K562 (cell line): ENCODE measurements around the gene MAP4K4. TPM values are rescaled to one million over a fixed set of nuclear protein-coding genes. Genes with fewer than 3 reads are reported as not detected.

Source experiments
- ATAC-seq: fragments of 200-7000 bp; cut with Tn5 transposase; 3 replicates; pipeline ENCODE4 v1.9.1; 2020; ENCODE audit warnings: moderate library complexity
- BruUV-seq: library from RNA; stranded (reverse); fragments of 400-500 nt; replicated peaks from 2 replicates; lab custom pipeline; 2021; lab: Mats Ljungman, UMichigan
- CTCF ChIA-PET: fragments of 300-600 bp; formaldehyde crosslinking; extraction: SDS; loops from one replicate; lab custom pipeline; 2021; ENCODE audit warnings: low intra/inter-chr PET ratio; lab: Yijun Ruan, JAX
- POLR2A ChIA-PET: fragments of 300-600, 350-650 bp; sonication (Branson Sonifier 250); formaldehyde crosslinking; extraction: SDS; loops from one replicate; lab custom pipeline; 2021; ENCODE audit warnings: antibody characterized with exemption, inconsistent platforms; lab: Yijun Ruan, JAX
- DNase-seq, 4 experiments: peaks; one replicate each; pipeline versions ENCODE4 v3.0.0 to v3.0.0-alpha.2; 2011 to 2018; ENCODE audit warnings: low spot score in 3 of 4, mixed read lengths in 3 of 4; ENCODE audit errors: extremely low read depth in 1 of 4
- FAIRE-seq: peaks from 2 replicates; lab custom pipeline; 2011; peaks lifted over from hg19 to GRCh38; lab: Jason Lieb, UNC
- H2AFZ ChIP-seq: 2 replicates; pipeline ENCODE4 v1.6.0; 2011; ENCODE audit warnings: low read depth, low read length, control low read depth, inconsistent platforms
- H3K27ac ChIP-seq: fragments of 200-600 bp; 3 replicates; pipeline ENCODE4 v1.8.0; 2011; ENCODE audit warnings: low read depth, mild to moderate bottlenecking, control low read depth, inconsistent platforms, low read length, moderate library complexity, mixed read lengths; ENCODE audit errors: extremely low read depth
- H3K27me3 ChIP-seq, 2 experiments: fragments of 300-600 bp in 1 of 2; 2 replicates in 1 of 2; 3 replicates in 1 of 2; pipeline versions ENCODE4 v1.6.0 to v1.8.0; 2011; ENCODE audit warnings: inconsistent platforms in 2 of 2, low read length in 2 of 2, mild to moderate bottlenecking in 1 of 2, mixed read lengths in 1 of 2, moderate library complexity in 1 of 2; ENCODE audit not compliant: control insufficient read depth in 2 of 2, insufficient read depth in 2 of 2
- H3K36me3 ChIP-seq: fragments of 300-600 bp; 3 replicates; pipeline ENCODE4 v1.8.0; 2011; ENCODE audit warnings: mild to moderate bottlenecking, low read length, inconsistent platforms; ENCODE audit not compliant: control insufficient read depth, insufficient read depth
- H3K4me1 ChIP-seq, 2 experiments: fragments of 200-600 bp in 1 of 2; replicated peaks in 1 of 2; 2 replicates in 1 of 2; 3 replicates in 1 of 2; pipeline versions ENCODE4 v1.5.1 to v1.8.0; 2011; ENCODE audit warnings: inconsistent platforms in 2 of 2, low read length in 2 of 2, mild to moderate bottlenecking in 1 of 2, mixed read lengths in 1 of 2, moderate library complexity in 1 of 2; ENCODE audit not compliant: control insufficient read depth in 2 of 2, insufficient read depth in 2 of 2
- H3K4me2 ChIP-seq: 2 replicates; pipeline ENCODE4 v1.6.1; 2011; ENCODE audit warnings: low read length, control low read depth, inconsistent platforms, mixed read lengths; ENCODE audit not compliant: insufficient read depth
- H3K4me3 ChIP-seq: fragments of 200-600 bp; sonication (generic), shearing (Covaris generic); 2 replicates; pipeline ENCODE4 v1.5.1; 2016; ENCODE audit warnings: control low read depth, inconsistent platforms
- H3K79me2 ChIP-seq: fragments of 200-600 bp; 3 replicates; pipeline ENCODE4 v1.8.0; 2011; ENCODE audit warnings: low read length, inconsistent platforms; ENCODE audit not compliant: control insufficient read depth, insufficient read depth
- H3K9ac ChIP-seq, 2 experiments: 2 replicates each; pipeline versions ENCODE4 v1.6.0 to v1.6.1; 2011; ENCODE audit warnings: low read depth in 2 of 2, low read length in 2 of 2, control low read depth in 1 of 2, inconsistent platforms in 1 of 2, mild to moderate bottlenecking in 1 of 2, mixed read lengths in 1 of 2; ENCODE audit not compliant: insufficient read depth in 1 of 2
- H3K9me1 ChIP-seq: one replicate; pipeline ENCODE4 v1.6.0; 2011; ENCODE audit warnings: inconsistent platforms, mild to moderate bottlenecking, low read length, moderate library complexity; ENCODE audit not compliant: control insufficient read depth, insufficient read depth
- H3K9me3 ChIP-seq: replicated peaks from 2 replicates; pipeline ENCODE4 v1.5.1; 2011; ENCODE audit warnings: low read depth, low read length, inconsistent platforms; ENCODE audit not compliant: control insufficient read depth, insufficient read depth
- H4K20me1 ChIP-seq: replicated peaks from 2 replicates; pipeline ENCODE4 v1.6.1; 2011; ENCODE audit warnings: low read length, inconsistent platforms, mixed read lengths; ENCODE audit not compliant: control insufficient read depth, insufficient read depth
- ARID2 ChIP-seq: fragments of 450-650 bp; IDR thresholded peaks from 2 replicates; pipeline ENCODE4 v1.6.1; 2017; ENCODE audit warnings: antibody characterized with exemption, mild to moderate bottlenecking
- CEBPB ChIP-seq: fragments of 450-650 bp; IDR thresholded peaks from 2 replicates; pipeline ENCODE4 v1.6.1; 2016; ENCODE audit warnings: missing genetic modification characterization, missing compliant biosample characterization
- CGGBP1 ChIP-seq: fragments of 250-450 bp; sonication (Bioruptor Pico); IDR thresholded peaks from 2 replicates; pipeline ENCODE4 v1.9.0; 2021; ENCODE audit warnings: mild to moderate bottlenecking
- FOXO4 ChIP-seq: fragments of 450-650 bp; formaldehyde crosslinking; IDR thresholded peaks from 2 replicates; pipeline ENCODE4 v1.4.0; 2020; ENCODE audit warnings: mild to moderate bottlenecking, moderate library complexity
- HDGF ChIP-seq: fragments of 450-650 bp; IDR thresholded peaks from 2 replicates; pipeline ENCODE4 v1.6.1; 2016
- HEY1 ChIP-seq: fragments of 250-450 bp; sonication (Bioruptor Pico); IDR thresholded peaks from 2 replicates; pipeline ENCODE4 v1.5.0; 2020; ENCODE audit warnings: mild to moderate bottlenecking, moderate library complexity, borderline replicate concordance
- HMG20B ChIP-seq: fragments of 250-450 bp; sonication (Bioruptor Pico); IDR thresholded peaks from 2 replicates; pipeline ENCODE4 v1.5.0; 2021; ENCODE audit warnings: mild to moderate bottlenecking
- PHF8 ChIP-seq: fragments of 200-600 bp; sonication (generic); IDR thresholded peaks from 2 replicates; pipeline ENCODE4 v1.6.1; 2012; ENCODE audit warnings: mixed run types, mild to moderate bottlenecking, inconsistent platforms, low read length, moderate library complexity, borderline replicate concordance
- SETDB1 ChIP-seq: IDR thresholded peaks from one replicate; pipeline ENCODE4 v1.6.1; 2012; ENCODE audit warnings: low read length, control low read depth, inconsistent platforms
- SNAPC5 ChIP-seq: fragments of 250-450 bp; sonication (Bioruptor Pico); IDR thresholded peaks from 2 replicates; pipeline ENCODE4 v1.8.0; 2021; ENCODE audit warnings: moderate library complexity, mild to moderate bottlenecking, inconsistent platforms
- SREBF2 ChIP-seq: sonication (generic); formaldehyde crosslinking; IDR thresholded peaks from 2 replicates; pipeline ENCODE4 v1.4.0; 2020; ENCODE audit warnings: mild to moderate bottlenecking, missing genetic modification reagents
- ZBED1 ChIP-seq: IDR thresholded peaks from 2 replicates; pipeline ENCODE4 v1.6.1; 2014
- ZZZ3 ChIP-seq: fragments of 450-650 bp; IDR thresholded peaks from 2 replicates; pipeline ENCODE4 v1.6.1; 2016; ENCODE audit warnings: antibody characterized with exemption, mild to moderate bottlenecking, moderate library complexity
- WGBS: fragments of 100-300 bp; shearing (Covaris generic); methylation state at CpG from one replicate; pipeline ENCODE4 v1.1.6; 2016; ENCODE audit warnings: low coverage, mixed read lengths; ENCODE audit not compliant: insufficient coverage; ENCODE audit errors: missing lambda C conversion rate; 5-methylcytosine and 5-hydroxymethylcytosine counted together
- in situ Hi-C: fragments of 300-500 bp; cut with MboI; formaldehyde crosslinking; loops from 4 replicates; pipeline ENCODE4 v1.15.0; 2018; ENCODE audit warnings: inconsistent platforms, mixed read lengths
- intact Hi-C: fragments of 100-400 bp; cut with micrococcal nuclease; formaldehyde crosslinking; loops from 2 replicates; pipeline ENCODE4 v1.14.2; 2022
- polyA plus RNA-seq, 8 experiments: library from polyadenylated mRNA; depleted of rRNA in 4 of 8; stranded (reverse) in 5 of 8; unstranded in 3 of 8; fragments of >200 nt; fragmentation: Nextera tagmentation in 2 of 8; fragmentation: Illumina TruSeq in 1 of 8; extraction: Ambion mirVana in 2 of 8; extraction: Trizol in 1 of 8; gene quantifications; 2 replicates each; pipeline versions ENCODE4 v1.2.1 to v1.2.3, GENCODE V29; 2011 to 2014; ENCODE audit warnings: inconsistent platforms in 1 of 8, missing spikeins in 1 of 8
- total RNA-seq, 7 experiments: library from RNA; depleted of rRNA in 6 of 7; stranded (reverse); fragments of >200 nt in 6 of 7; fragmentation: Illumina TruSeq in 2 of 7; extraction: Trizol in 2 of 7; gene quantifications; 2 replicates each; pipeline versions ENCODE4 v1.2.1 to v1.2.3, GENCODE V29; 2011 to 2021; ENCODE audit warnings: low replicate concordance in 1 of 7

Gene MAP4K4
- total and polyA plus RNA-seq, 9 of the 15 experiments (the other 6 are each of a cell fraction or from before 2014, with no cell fraction given): 7.6 to 76.4 (median 50.6) TPM

- no peak overlapping the region for H3K27ac ChIP-seq
- H2AFZ ChIP-seq: no peak overlapping the region
- no peak overlapping the region for H3K9ac ChIP-seq
- no peak overlapping the region for H3K4me3 ChIP-seq
- FAIRE-seq: no peak
- ChIA-PET POLR2A (no interaction called here), CTCF (no interaction called here)
- H3K36me3 ChIP-seq: peaks cover 40% of the 10 kb centered on the region
- intact Hi-C loops: no loop called here
- no peaks in the 10 kb centered on the region for H3K79me2 ChIP-seq
- no peaks in the 10 kb centered on the region for H3K27me3 ChIP-seq
- ATAC-seq: no peak
- no peak for DNase-seq
- TF ChIP-seq HEY1 (CRISPR knock-in tag) (no peak), ARID2 (no peak), PHF8 (no peak), SETDB1 (no peak), ZBED1 (no peak), ZZZ3 (no peak), SREBF2 (CRISPR knock-in tag) (no peak), CEBPB (tag) (no peak), HDGF (no peak), HMG20B (no peak), FOXO4 (CRISPR knock-in tag) (no peak), CGGBP1 (CRISPR knock-in tag) (no peak), SNAPC5 (CRISPR knock-in tag) (no peak)
- no peaks in the 10 kb centered on the region for H3K4me1 ChIP-seq
- no peaks in the 10 kb centered on the region for H3K9me3 ChIP-seq
- H3K4me2 ChIP-seq: no peak overlapping the region
- no TSS peak for BruUV-seq
- H4K20me1 ChIP-seq: no peaks in the 10 kb centered on the region
- in situ Hi-C loops: no loop called here
- no peaks in the 10 kb centered on the region for H3K9me1 ChIP-seq
- 70% methylated on average over 5 of the region's 6 CpGs for WGBS
Measured at GRCh38 chr2:101848769-101849410, 151.4 kb downstream of the MAP4K4 start.
